ENCODE results near the gene NDNF.

DNA sequence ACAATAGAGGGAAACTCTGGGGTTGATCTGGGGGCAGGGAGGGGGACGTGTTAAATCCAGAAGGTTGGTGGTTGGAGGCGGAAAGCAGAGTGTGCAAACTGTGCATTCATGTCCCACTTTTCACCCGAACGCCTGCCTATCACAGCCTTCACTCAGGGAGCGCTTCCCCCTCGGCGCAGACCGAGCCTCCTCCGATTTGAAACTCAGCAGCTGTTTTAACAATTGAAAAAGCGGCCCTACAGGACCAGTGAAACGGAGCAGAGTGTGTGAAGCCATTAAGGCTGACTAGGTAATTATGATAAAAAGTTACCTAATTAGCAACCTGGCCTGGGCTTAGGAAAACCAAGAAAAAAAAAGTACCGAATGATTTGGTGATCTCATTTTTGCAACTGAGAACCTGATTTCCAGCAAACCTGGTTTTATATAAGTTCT, 685 bp upstream of the NDNF start:
- TF ChIP-seq EZH2 (IDR thresholded peaks at IDR 0.05; ENCODE audit: borderline replicate concordance): no peak
- TF ChIP-seq, protein P1, sequence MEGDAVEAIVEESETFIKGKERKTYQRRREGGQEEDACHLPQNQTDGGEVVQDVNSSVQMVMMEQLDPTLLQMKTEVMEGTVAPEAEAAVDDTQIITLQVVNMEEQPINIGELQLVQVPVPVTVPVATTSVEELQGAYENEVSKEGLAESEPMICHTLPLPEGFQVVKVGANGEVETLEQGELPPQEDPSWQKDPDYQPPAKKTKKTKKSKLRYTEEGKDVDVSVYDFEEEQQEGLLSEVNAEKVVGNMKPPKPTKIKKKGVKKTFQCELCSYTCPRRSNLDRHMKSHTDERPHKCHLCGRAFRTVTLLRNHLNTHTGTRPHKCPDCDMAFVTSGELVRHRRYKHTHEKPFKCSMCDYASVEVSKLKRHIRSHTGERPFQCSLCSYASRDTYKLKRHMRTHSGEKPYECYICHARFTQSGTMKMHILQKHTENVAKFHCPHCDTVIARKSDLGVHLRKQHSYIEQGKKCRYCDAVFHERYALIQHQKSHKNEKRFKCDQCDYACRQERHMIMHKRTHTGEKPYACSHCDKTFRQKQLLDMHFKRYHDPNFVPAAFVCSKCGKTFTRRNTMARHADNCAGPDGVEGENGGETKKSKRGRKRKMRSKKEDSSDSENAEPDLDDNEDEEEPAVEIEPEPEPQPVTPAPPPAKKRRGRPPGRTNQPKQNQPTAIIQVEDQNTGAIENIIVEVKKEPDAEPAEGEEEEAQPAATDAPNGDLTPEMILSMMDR (IDR thresholded peaks at IDR 0.05; ENCODE audit: poor library complexity): no peak
